H1 (cell line): ENCODE measurements around the gene FANCM. TPM values are rescaled to one million over a fixed set of nuclear protein-coding genes. Genes with fewer than 3 reads are reported as not detected.

Experiments
- CTBP2 ChIP-seq: IDR thresholded peaks from 2 replicates; pipeline ENCODE4 v1.7.0; 2011; ENCODE audit warnings: borderline replicate concordance, mild to moderate bottlenecking, moderate library complexity, mixed read lengths, low read length; ENCODE audit not compliant: insufficient read depth, insufficient read length
- MAFK ChIP-seq: IDR thresholded peaks from 2 replicates; pipeline ENCODE4 v1.6.1; 2012; ENCODE audit warnings: low read depth, mild to moderate bottlenecking, improper control_type of control experiment, low read length
- NRF1 ChIP-seq: IDR thresholded peaks from 2 replicates; pipeline ENCODE4 v1.6.1; 2011; ENCODE audit warnings: mild to moderate bottlenecking, low read depth, low read length, improper control_type of control experiment
- POLR2AphosphoS5 ChIP-seq: IDR thresholded peaks from 2 replicates; pipeline ENCODE4 v1.6.1; 2011; ENCODE audit warnings: low read depth, low read length
- TAF1 ChIP-seq: IDR thresholded peaks from 2 replicates; pipeline ENCODE4 v1.6.1; 2011; ENCODE audit warnings: mild to moderate bottlenecking, low read depth, low read length
- polyA plus RNA-seq, 7 experiments: library from polyadenylated mRNA; depleted of rRNA in 3 of 7; stranded (reverse) in 5 of 7; unstranded in 2 of 7; fragments of >200 nt in 5 of 7; fragments of 200-250 nt in 2 of 7; gene quantifications; 1 replicate in 5 of 7; 2 replicates in 1 of 7; 4 replicates in 1 of 7; pipeline versions ENCODE4 v1.2.1 to v1.2.3, GENCODE V29; 2011 to 2013; ENCODE audit warnings: missing spikeins in 2 of 7, mixed read lengths in 2 of 7
- total RNA-seq: library from RNA; stranded (reverse); fragmentation: NEBNext Ultra II Directional; extraction: Animal tissue kit (Norgen Biotek cat#: 25700); gene quantifications from 2 replicates; pipeline ENCODE4 v1.2.1, GENCODE V29; 2021

FANCM gene
- total and polyA plus RNA-seq, 2 of the 8 experiments (the other 6 are each of a cell fraction or from before 2014, with no cell fraction given), result 3.2 to 10.5 TPM

DNA sequence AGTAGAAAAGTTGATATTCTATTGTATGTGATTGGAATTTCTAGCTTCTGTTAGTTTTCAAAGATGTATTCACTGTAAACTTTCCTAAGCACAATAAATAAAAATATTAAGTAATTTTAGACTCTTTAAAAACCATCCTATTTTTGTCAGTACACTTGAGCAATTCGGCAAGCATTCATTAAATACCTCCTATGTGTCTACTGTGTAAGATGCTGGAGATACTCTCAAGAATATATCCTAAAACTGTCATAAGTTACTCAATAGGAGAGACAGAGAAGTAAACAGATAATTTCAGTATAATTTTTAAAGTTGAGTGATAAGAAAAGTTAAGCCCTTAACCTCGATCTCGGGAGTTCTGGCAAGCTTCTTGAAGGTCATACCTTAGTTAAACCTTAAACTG, 46.1 kb downstream of the FANCM start (continued):
- no peak for TF ChIP-seq CTBP2
- no peak for TF ChIP-seq TAF1
- TF ChIP-seq POLR2AphosphoS5, result no peak
- TF ChIP-seq NRF1, result no peak
- TF ChIP-seq MAFK, result no peak
